Neuronal stem cell (in vitro differentiated cells): ENCODE results near the gene PRDM8.
A peak's percentile ranks its signal among the peaks of the same experiment; 100 is the strongest.

ENCODE experiments used
- DNase-seq: peaks from one replicate; pipeline ENCODE4 v3.0.0-alpha.2; 2013; ENCODE audit warnings: low spot score
- H2AFZ ChIP-seq: one replicate; pipeline ENCODE4 v1.6.1; 2013; ENCODE audit warnings: mild to moderate bottlenecking, low read length, inconsistent platforms
- H2AK5ac ChIP-seq: 2 replicates; pipeline ENCODE4 v1.6.1; 2013; ENCODE audit warnings: low read depth, mild to moderate bottlenecking, inconsistent platforms, low read length, moderate library complexity, mixed read lengths
- H2BK120ac ChIP-seq: 2 replicates; pipeline ENCODE4 v1.6.1; 2013; ENCODE audit warnings: low read depth, mild to moderate bottlenecking, inconsistent platforms, low read length, moderate library complexity, mixed read lengths
- H2BK12ac ChIP-seq: one replicate; pipeline ENCODE4 v1.6.1; 2013; ENCODE audit warnings: low read length, inconsistent platforms
- H2BK15ac ChIP-seq: 2 replicates; pipeline ENCODE4 v1.6.1; 2013; ENCODE audit warnings: mild to moderate bottlenecking, low read length, inconsistent platforms, mixed read lengths
- H2BK5ac ChIP-seq: one replicate; pipeline ENCODE4 v1.6.1; 2013; ENCODE audit warnings: inconsistent platforms, mild to moderate bottlenecking, low read length, moderate library complexity
- H3K14ac ChIP-seq: one replicate; pipeline ENCODE4 v1.6.1; 2013; ENCODE audit warnings: low read length, inconsistent platforms
- H3K18ac ChIP-seq: 2 replicates; pipeline ENCODE4 v1.6.1; 2013; ENCODE audit warnings: low read length, inconsistent platforms
- H3K23ac ChIP-seq: 2 replicates; pipeline ENCODE4 v1.6.1; 2013; ENCODE audit warnings: low read depth, mild to moderate bottlenecking, mixed read lengths, low read length, inconsistent platforms; ENCODE audit not compliant: poor library complexity
- H3K27ac ChIP-seq: replicated peaks from 3 replicates; pipeline ENCODE4 v1.5.1; 2013; ENCODE audit warnings: low read length, inconsistent platforms
- H3K27me3 ChIP-seq, 3 experiments: 2 replicates each; pipeline ENCODE4 v1.6.1; 2013; ENCODE audit warnings: low read length in 3 of 3, mild to moderate bottlenecking in 2 of 3, inconsistent platforms in 1 of 3, low read depth in 1 of 3, mixed read lengths in 1 of 3, moderate library complexity in 1 of 3; ENCODE audit not compliant: control insufficient read depth in 3 of 3, insufficient read depth in 3 of 3
- H3K36me3 ChIP-seq, 2 donors: replicated peaks in 1 of 2; 2 replicates each; pipeline ENCODE4 v1.6.1; 2013; ENCODE audit warnings: low read length in 2 of 2; ENCODE audit not compliant: control insufficient read depth in 2 of 2, insufficient read depth in 2 of 2
- H3K4ac ChIP-seq: 2 replicates; pipeline ENCODE4 v1.6.1; 2013; ENCODE audit warnings: inconsistent platforms, mild to moderate bottlenecking, low read length, moderate library complexity
- H3K4me1 ChIP-seq, 2 donors: 1 replicate in 1 of 2; 2 replicates in 1 of 2; pipeline ENCODE4 v1.6.1; 2013; ENCODE audit warnings: low read length in 2 of 2, low read depth in 1 of 2; ENCODE audit not compliant: control insufficient read depth in 2 of 2, insufficient read depth in 1 of 2
- H3K4me2 ChIP-seq: one replicate; pipeline ENCODE4 v1.6.1; 2013; ENCODE audit warnings: mild to moderate bottlenecking, low read length, inconsistent platforms; ENCODE audit not compliant: insufficient read depth, poor library complexity, severe bottlenecking
- H3K4me3 ChIP-seq, 2 donors: 2 replicates each; pipeline ENCODE4 v1.5.1; 2013; ENCODE audit warnings: low read length in 2 of 2, mild to moderate bottlenecking in 2 of 2, inconsistent platforms in 1 of 2, moderate library complexity in 1 of 2
- H3K79me1 ChIP-seq: one replicate; pipeline ENCODE4 v1.6.1; 2013; ENCODE audit warnings: low read depth, mild to moderate bottlenecking, inconsistent platforms, low read length, moderate library complexity
- H3K9ac ChIP-seq: one replicate; pipeline ENCODE4 v1.6.1; 2013; ENCODE audit warnings: mild to moderate bottlenecking, low read depth, low read length, inconsistent platforms; ENCODE audit not compliant: poor library complexity
- H3K9me3 ChIP-seq, 2 donors: replicated peaks in 1 of 2; 2 replicates each; pipeline versions ENCODE3 to v1.6.1; 2013; ENCODE audit warnings: low read length in 2 of 2, mild to moderate bottlenecking in 2 of 2, inconsistent platforms in 1 of 2, low read depth in 1 of 2, mixed read lengths in 1 of 2, moderate library complexity in 1 of 2; ENCODE audit not compliant: control insufficient read depth in 2 of 2, insufficient read depth in 1 of 2
- H4K8ac ChIP-seq: one replicate; pipeline ENCODE4 v1.6.1; 2013; ENCODE audit warnings: low read depth, mild to moderate bottlenecking, inconsistent platforms, low read length, moderate library complexity
- H4K91ac ChIP-seq: one replicate; pipeline ENCODE4 v1.6.1; 2013; ENCODE audit warnings: low read length, low read depth, mild to moderate bottlenecking, inconsistent platforms; ENCODE audit not compliant: poor library complexity
- WGBS, 2 donors: extraction: QIAGEN DNeasy Blood & Tissue Kit; methylation state at CpG; one replicate each; pipeline ENCODE4 v1.1.7; 2013; ENCODE audit warnings: missing lambda C conversion rate in 2 of 2, mixed read lengths in 1 of 2; ENCODE audit not compliant: insufficient read length in 2 of 2, insufficient replicate concordance in 1 of 2; ENCODE audit errors: extremely low coverage in 2 of 2; 5-methylcytosine and 5-hydroxymethylcytosine counted together

The PRDM8 gene

GRCh38 chr4:80201252-80202151, 4.2 kb downstream of the PRDM8 start:
- no peaks in the 10 kb centered on the region for H3K36me3 ChIP-seq
- no peak for DNase-seq
- no peak overlapping the region for H2BK5ac ChIP-seq
- peak overlapping the region; percentile 62 for H3K4me2 ChIP-seq
- no peak overlapping the region for H3K23ac ChIP-seq
- H2AK5ac ChIP-seq: no peak overlapping the region
- no peak overlapping the region for H2BK15ac ChIP-seq
- H3K4me1 ChIP-seq: peaks cover 8 to 12% of the 10 kb centered on the region in 2 donors
- H4K91ac ChIP-seq: no peak overlapping the region
- H3K9ac ChIP-seq: peak overlapping the region; percentile 46
- H2BK12ac ChIP-seq: no peak overlapping the region
- peak overlapping the region; percentile 85 for H2AFZ ChIP-seq
- H4K8ac ChIP-seq: no peak overlapping the region
- H3K9me3 ChIP-seq: peaks cover 3 to 11% of the 10 kb centered on the region in 2 donors
- no peak overlapping the region for H2BK120ac ChIP-seq
- no peaks in the 10 kb centered on the region for H3K79me1 ChIP-seq
- H3K27ac ChIP-seq: no peak overlapping the region
- no CpG with 5 or more reads among the region's 43 CpGs for WGBS, 2 donors
- peak overlapping the region in 1 of 2 donors; percentile 26 for H3K4me3 ChIP-seq
- H3K4ac ChIP-seq: no peak overlapping the region
- peaks cover 25 to 90% (median 79%) of the 10 kb centered on the region in 3 experiments for H3K27me3 ChIP-seq
- H3K18ac ChIP-seq: no peak overlapping the region
- no peak overlapping the region for H3K14ac ChIP-seq

GRCh38 chr4:80202190-80202711, 4.9 kb downstream of the PRDM8 start:
- Histone ChIP-seq H3K4me1 (peaks cover 5 to 8% of the 10 kb centered on the region in 2 donors), H2BK12ac (no peak overlapping the region), H3K23ac (no peak overlapping the region), H2BK5ac (no peak overlapping the region), H2BK120ac (no peak overlapping the region), H3K18ac (peak overlapping the region; percentile 57), H2AK5ac (no peak overlapping the region), H3K79me1 (no peaks in the 10 kb centered on the region), H3K36me3 (no peaks in the 10 kb centered on the region), H4K91ac (no peak overlapping the region), H3K27me3 (peaks cover 26 to 90% (median 79%) of the 10 kb centered on the region in 3 experiments), H3K4me2 (peak overlapping the region; percentile 62), H3K27ac (no peak overlapping the region), H3K9me3 (peaks cover 5 to 15% of the 10 kb centered on the region in 2 donors), H3K4me3 (peak overlapping the region; percentile 24 to 67), H2AFZ (peak overlapping the region; percentile 85), H3K14ac (no peak overlapping the region), H3K9ac (no peak overlapping the region), H2BK15ac (no peak overlapping the region), H4K8ac (no peak overlapping the region), H3K4ac (no peak overlapping the region)
- no peak for DNase-seq
- WGBS, 2 donors: no CpG with 5 or more reads among the region's 58 CpGs

DNA sequence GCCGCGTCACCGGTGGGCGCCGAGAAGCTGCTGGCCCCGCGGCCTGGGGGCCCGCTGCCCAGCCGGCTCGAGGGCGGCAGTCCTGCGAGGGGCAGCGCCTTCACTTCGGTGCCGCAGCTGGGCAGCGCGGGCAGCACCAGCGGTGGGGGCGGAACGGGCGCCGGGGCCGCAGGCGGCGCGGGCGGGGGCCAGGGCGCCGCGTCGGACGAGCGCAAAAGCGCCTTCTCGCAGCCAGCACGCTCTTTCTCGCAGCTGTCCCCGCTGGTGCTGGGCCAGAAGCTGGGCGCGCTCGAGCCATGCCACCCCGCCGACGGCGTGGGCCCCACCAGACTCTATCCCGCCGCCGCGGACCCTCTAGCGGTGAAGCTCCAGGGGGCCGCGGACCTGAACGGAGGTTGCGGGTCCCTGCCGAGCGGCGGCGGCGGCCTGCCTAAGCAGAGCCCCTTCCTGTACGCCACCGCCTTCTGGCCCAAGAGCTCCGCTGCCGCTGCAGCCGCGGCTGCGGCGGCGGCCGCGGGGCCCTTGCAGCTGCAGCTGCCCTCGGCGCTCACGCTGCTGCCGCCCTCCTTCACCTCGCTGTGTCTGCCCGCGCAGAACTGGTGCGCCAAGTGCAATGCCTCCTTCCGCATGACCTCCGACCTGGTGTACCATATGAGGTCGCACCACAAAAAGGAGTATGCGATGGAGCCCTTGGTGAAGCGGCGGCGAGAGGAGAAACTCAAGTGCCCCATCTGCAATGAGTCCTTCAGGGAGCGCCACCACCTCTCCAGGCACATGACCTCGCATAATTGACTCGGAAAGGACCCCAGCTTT, 5.6 kb downstream of the PRDM8 start:
- Histone ChIP-seq H3K27ac (no peak overlapping the region), H3K4me3 (peak overlapping the region; percentile 10 to 67), H3K14ac (no peak overlapping the region), H2BK120ac (no peak overlapping the region), H3K4ac (no peak overlapping the region), H3K18ac (peak overlapping the region; percentile 76), H3K23ac (peak overlapping the region; percentile 85), H3K36me3 (no peaks in the 10 kb centered on the region), H3K9me3 (peaks cover 8 to 15% of the 10 kb centered on the region in 2 donors), H2BK5ac (no peak overlapping the region), H2BK12ac (no peak overlapping the region), H3K79me1 (peaks cover 2% of the 10 kb centered on the region), H3K27me3 (peaks cover 33 to 93% (median 80%) of the 10 kb centered on the region in 3 experiments), H3K9ac (peak overlapping the region; percentile 60), H4K91ac (no peak overlapping the region), H3K4me2 (peak overlapping the region; percentile 62), H4K8ac (peak overlapping the region; percentile 3), H2AK5ac (peak overlapping the region; percentile 79), H3K4me1 (peaks cover 1 to 10% of the 10 kb centered on the region in 2 donors), H2AFZ (peak overlapping the region; percentile 85), H2BK15ac (peak overlapping the region; percentile 49)
- no CpG with 5 or more reads among the region's 88 CpGs for WGBS, 2 donors
- DNase-seq: no peak
